Measurements from ENCODE around the gene SEMA6D.
A peak's percentile ranks its signal among the peaks of the same experiment; 100 is the strongest.
"Not testable (repeated sequence)": the region's sequence is repeated elsewhere in the genome, so short reads cannot be mapped to it uniquely, and the experiment has no call there.

The SEMA6D gene

GRCh38 chr15:47718497-47719437, 1.5 kb downstream of the SEMA6D start:
- DNase-seq, result peak in 43 of 56 donors; percentile 9 to 79 (median 49)

- DNase-seq, result no peak
Measured at GRCh38 chr15:47719730-47720129, 2.4 kb downstream of the SEMA6D start.

- DNase-seq, result no peak
Measured at GRCh38 chr15:47720555-47720954, 3.2 kb downstream of the SEMA6D start.

- DNase-seq, result no peak
Measured at GRCh38 chr15:47721676-47722075, 4.4 kb downstream of the SEMA6D start.

- DNase-seq, result no peak
Measured at GRCh38 chr15:47724346-47724745, 7.0 kb downstream of the SEMA6D start.

- DNase-seq, result no peak
Measured at GRCh38 chr15:47725051-47725450, 7.7 kb downstream of the SEMA6D start.

- no peak for DNase-seq
Measured at GRCh38 chr15:47725906-47726305, 8.6 kb downstream of the SEMA6D start.

GRCh38 chr15:47726399-47726823, 9.1 kb downstream of the SEMA6D start:
- no peak for DNase-seq

- DNase-seq, result no peak
Measured at GRCh38 chr15:47727137-47727536, 9.8 kb downstream of the SEMA6D start.

- DNase-seq, result no peak
Measured at GRCh38 chr15:47727676-47728075, 10.4 kb downstream of the SEMA6D start.

GRCh38 chr15:47728426-47728825, 11.1 kb downstream of the SEMA6D start:
- no peak for DNase-seq

- DNase-seq, result no peak
Measured at GRCh38 chr15:47728886-47729285, 11.6 kb downstream of the SEMA6D start.

- DNase-seq, result peak in 1 of 56 donors; percentile 12
Measured at GRCh38 chr15:47731230-47731629, 13.9 kb downstream of the SEMA6D start.

- no peak for DNase-seq
Measured at GRCh38 chr15:47732248-47732647, 14.9 kb downstream of the SEMA6D start.

- DNase-seq, result no peak
Measured at GRCh38 chr15:47733085-47733484, 15.8 kb downstream of the SEMA6D start.

- no peak for DNase-seq
Measured at GRCh38 chr15:47736143-47736786, 19.0 kb downstream of the SEMA6D start.

- no peak for DNase-seq
Measured at GRCh38 chr15:47737477-47737876, 20.2 kb downstream of the SEMA6D start.

GRCh38 chr15:47738144-47738825, 21.0 kb downstream of the SEMA6D start:
- not testable (repeated sequence) for DNase-seq

GRCh38 chr15:47741082-47741481, 23.8 kb downstream of the SEMA6D start:
- DNase-seq, result no peak

GRCh38 chr15:47741907-47742306, 24.6 kb downstream of the SEMA6D start:
- no peak for DNase-seq

GRCh38 chr15:47742334-47742733, 25.0 kb downstream of the SEMA6D start:
- no peak for DNase-seq

GRCh38 chr15:47742742-47743141, 25.4 kb downstream of the SEMA6D start:
- no peak for DNase-seq

Measured in amygdala (tissue), 56 donors.